Measurements from ENCODE around the gene TMEM221.
A peak's percentile ranks its signal among the peaks of the same experiment; 100 is the strongest.

TMEM221 gene

DNA sequence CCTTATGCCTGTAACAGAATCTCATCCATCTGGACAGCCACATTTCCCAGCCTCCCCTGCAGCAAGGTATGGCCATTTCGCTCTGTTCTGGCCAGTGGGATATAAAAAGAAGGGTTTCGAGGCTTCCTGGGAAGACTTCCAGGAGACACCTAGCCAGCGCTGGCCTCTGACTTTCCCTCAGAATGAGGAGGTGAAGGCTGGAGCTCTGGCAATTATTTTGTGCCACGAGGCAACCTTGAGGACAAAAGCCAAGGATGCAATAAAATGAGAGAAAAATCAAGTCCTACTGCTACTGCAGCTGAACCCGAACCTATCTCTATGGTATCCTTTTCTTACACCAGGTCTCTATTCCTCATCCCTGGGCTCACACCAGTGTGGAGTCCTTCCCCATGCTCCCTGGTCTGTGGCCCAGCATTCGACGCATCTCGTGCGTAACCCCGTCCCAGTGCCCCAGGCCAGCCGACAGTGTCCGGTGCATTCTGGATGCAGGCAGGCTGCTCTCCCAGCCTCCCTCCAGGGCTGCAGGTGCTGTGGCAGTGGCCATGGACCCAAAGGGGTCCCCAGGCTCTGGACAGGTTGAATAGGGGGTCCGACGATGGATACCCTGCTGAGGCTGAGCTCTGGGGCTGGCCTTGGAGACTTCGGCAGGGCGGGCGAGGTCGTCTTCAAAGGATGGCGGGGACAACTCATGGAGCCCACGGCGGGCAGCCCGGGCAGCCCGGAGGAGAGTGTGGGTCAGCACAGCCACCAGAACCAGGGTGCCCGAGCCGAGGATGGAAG lies 12.2 kb downstream of the TMEM221 start:
- no peak for DNase-seq (ENCODE audit: low read depth, low spot score)
- Histone ChIP-seq H3K9ac (ENCODE audit: insufficient read length, low read depth) (no peak overlapping the region), H3K4me1 (ENCODE audit: insufficient read depth, insufficient read length) (no peaks in the 10 kb centered on the region), H3K27me3 (ENCODE audit: insufficient read depth, insufficient read length) (no peaks in the 10 kb centered on the region), H3K4me3 (ENCODE audit: insufficient read length, low read depth) (no peak overlapping the region), H3K36me3 (ENCODE audit: insufficient read depth, insufficient read length, low read length) (no peaks in the 10 kb centered on the region), H3K9me3 (ENCODE audit: insufficient read depth, low read length) (no peaks in the 10 kb centered on the region)
- TF ChIP-seq YY1 (IDR thresholded peaks at IDR 0.05; ENCODE audit: insufficient read depth, insufficient read length) (no peak), ZNF274 (IDR thresholded peaks at IDR 0.05; ENCODE audit: low read depth, low read length) (no peak), SUZ12 (IDR thresholded peaks at IDR 0.05; ENCODE audit: extremely low read depth, insufficient read depth, insufficient read length) (no peak)

DNA sequence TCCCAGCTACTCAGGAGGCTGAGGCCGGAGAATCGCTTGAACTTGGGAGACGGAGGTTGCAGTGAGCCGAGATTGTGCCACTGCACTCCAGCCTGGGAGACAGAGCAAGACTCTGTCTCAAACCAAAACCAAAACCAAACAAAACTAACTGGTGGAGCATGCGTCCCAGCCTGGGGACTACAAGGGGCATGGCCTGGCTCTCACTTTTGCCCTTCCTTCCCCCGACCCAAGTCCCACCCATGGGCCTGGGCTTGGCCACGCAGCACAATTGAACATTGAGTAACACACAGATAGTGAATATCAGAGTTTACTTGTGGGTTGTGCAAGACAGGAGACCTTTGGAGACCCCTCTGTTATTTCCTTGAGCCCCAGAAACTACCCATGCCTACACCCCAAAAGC lies 13.2 kb downstream of the TMEM221 start:
- Histone ChIP-seq H3K9me3 (ENCODE audit: insufficient read depth, low read length) (no peaks in the 10 kb centered on the region), H3K4me3 (ENCODE audit: insufficient read length, low read depth) (no peak overlapping the region), H3K4me1 (ENCODE audit: insufficient read depth, insufficient read length) (no peaks in the 10 kb centered on the region), H3K27me3 (ENCODE audit: insufficient read depth, insufficient read length) (no peaks in the 10 kb centered on the region), H3K9ac (ENCODE audit: insufficient read length, low read depth) (no peak overlapping the region), H3K36me3 (ENCODE audit: insufficient read depth, insufficient read length, low read length) (no peaks in the 10 kb centered on the region)
- TF ChIP-seq SUZ12 (IDR thresholded peaks at IDR 0.05; ENCODE audit: extremely low read depth, insufficient read depth, insufficient read length) (no peak), ZNF274 (IDR thresholded peaks at IDR 0.05; ENCODE audit: low read depth, low read length) (no peak), YY1 (IDR thresholded peaks at IDR 0.05; ENCODE audit: insufficient read depth, insufficient read length) (no peak)
- DNase-seq (ENCODE audit: low read depth, low spot score) = no peak

DNA sequence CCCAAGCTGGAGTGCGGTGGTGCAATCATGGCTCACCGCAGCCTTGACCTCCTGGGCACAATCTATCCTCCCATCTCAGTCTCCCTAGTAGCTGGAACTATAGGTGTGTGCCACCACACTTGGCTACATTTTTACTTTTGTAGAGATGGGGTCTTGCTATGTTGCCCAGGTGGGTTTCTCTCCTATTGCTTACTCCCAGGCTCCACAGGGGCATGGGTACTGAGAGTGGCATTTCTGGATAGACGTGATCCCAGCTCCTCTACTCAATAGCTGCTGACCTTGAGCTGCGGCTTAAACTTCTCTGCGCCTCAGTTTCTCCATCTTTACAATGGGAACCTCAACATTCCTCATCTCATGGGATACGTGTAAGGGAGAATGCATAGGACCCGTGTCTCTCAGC lies 17.1 kb downstream of the TMEM221 start:
- no peak for DNase-seq (ENCODE audit: low read depth, low spot score)
- TF ChIP-seq ZNF274 (IDR thresholded peaks at IDR 0.05; ENCODE audit: low read depth, low read length) (no peak), YY1 (IDR thresholded peaks at IDR 0.05; ENCODE audit: insufficient read depth, insufficient read length) (no peak), SUZ12 (IDR thresholded peaks at IDR 0.05; ENCODE audit: extremely low read depth, insufficient read depth, insufficient read length) (no peak)
- no peak overlapping the region for H3K4me3 ChIP-seq (ENCODE audit: insufficient read length, low read depth)
- H3K36me3 ChIP-seq (ENCODE audit: insufficient read depth, insufficient read length, low read length) = no peaks in the 10 kb centered on the region
- no peaks in the 10 kb centered on the region for H3K9me3 ChIP-seq (ENCODE audit: insufficient read depth, low read length)
- no peak overlapping the region for H3K9ac ChIP-seq (ENCODE audit: insufficient read length, low read depth)
- H3K4me1 ChIP-seq (ENCODE audit: insufficient read depth, insufficient read length) = no peaks in the 10 kb centered on the region
- no peaks in the 10 kb centered on the region for H3K27me3 ChIP-seq (ENCODE audit: insufficient read depth, insufficient read length)

DNA sequence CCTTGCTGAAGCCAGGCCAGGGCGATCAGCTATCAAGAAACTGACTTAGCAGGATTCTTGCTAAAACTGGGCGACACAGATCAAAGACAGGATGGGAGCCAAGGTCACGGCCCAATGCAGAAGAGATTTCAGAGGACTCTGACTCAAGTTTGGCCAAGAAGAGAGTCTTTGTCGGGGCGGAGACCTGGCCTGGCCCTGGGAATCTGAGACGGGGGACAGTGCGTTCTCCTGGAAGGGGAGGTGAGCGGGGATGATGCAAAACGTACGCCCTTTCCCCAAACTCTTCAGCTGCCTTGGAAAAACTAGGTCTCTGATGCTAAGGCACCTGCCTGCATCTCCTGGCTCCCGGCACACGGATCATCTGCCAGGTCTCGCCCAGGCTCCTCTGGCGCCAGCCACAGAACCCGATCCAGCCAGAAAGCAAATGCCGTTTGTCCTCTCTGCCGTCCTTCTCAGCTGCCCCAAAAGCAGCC lies 18.8 kb downstream of the TMEM221 start:
- Histone ChIP-seq H3K36me3 (ENCODE audit: insufficient read depth, insufficient read length, low read length) (no peaks in the 10 kb centered on the region), H3K9ac (ENCODE audit: insufficient read length, low read depth) (no peak overlapping the region), H3K4me3 (ENCODE audit: insufficient read length, low read depth) (no peak overlapping the region), H3K4me1 (ENCODE audit: insufficient read depth, insufficient read length) (no peaks in the 10 kb centered on the region), H3K27me3 (ENCODE audit: insufficient read depth, insufficient read length) (no peaks in the 10 kb centered on the region), H3K9me3 (ENCODE audit: insufficient read depth, low read length) (no peaks in the 10 kb centered on the region)
- no peak for TF ChIP-seq ZNF274 (IDR thresholded peaks at IDR 0.05; ENCODE audit: low read depth, low read length)
- no peak for TF ChIP-seq SUZ12 (IDR thresholded peaks at IDR 0.05; ENCODE audit: extremely low read depth, insufficient read depth, insufficient read length)
- TF ChIP-seq YY1 (IDR thresholded peaks at IDR 0.05; ENCODE audit: insufficient read depth, insufficient read length) = no peak
- no peak for DNase-seq (ENCODE audit: low read depth, low spot score)

DNA sequence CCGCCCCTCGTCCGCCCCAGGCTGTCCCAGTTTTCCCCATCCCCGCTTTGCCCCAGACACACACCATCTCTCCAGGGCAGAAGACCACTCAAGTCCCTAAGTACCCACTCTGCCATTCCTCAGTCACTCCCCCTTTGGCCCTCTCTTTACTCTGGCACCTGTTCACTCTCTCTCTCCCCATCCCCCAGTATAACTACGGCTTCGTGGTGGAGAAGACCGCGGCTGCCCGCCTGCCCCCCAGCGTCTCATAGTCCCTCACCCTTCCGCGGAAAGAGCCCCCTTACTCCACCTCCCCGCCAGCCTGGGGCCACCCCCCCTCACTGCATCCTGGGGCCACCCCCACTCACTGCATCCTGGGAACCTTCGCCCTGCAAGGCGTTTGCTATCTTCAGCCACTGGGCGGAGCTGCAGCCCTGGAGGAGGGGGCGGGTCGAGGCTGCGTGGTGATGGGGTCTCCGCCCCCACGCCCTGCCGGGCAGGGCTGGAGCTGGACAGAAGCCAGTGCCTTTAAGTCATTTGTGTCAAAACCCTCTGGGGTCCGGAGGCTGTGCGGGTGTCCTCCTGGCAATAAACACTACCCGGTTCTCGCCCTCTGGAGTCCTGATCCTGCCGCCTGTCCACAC lies 23.6 kb downstream of the TMEM221 start:
- Histone ChIP-seq H3K9me3 (ENCODE audit: insufficient read depth, low read length) (no peaks in the 10 kb centered on the region), H3K4me3 (ENCODE audit: insufficient read length, low read depth) (peak overlapping the region; percentile 11), H3K36me3 (ENCODE audit: insufficient read depth, insufficient read length, low read length) (peaks cover 11% of the 10 kb centered on the region), H3K27me3 (ENCODE audit: insufficient read depth, insufficient read length) (peaks cover 8% of the 10 kb centered on the region), H3K4me1 (ENCODE audit: insufficient read depth, insufficient read length) (peaks cover 11% of the 10 kb centered on the region), H3K9ac (ENCODE audit: insufficient read length, low read depth) (peak overlapping the region; percentile 61)
- no peak for TF ChIP-seq YY1 (IDR thresholded peaks at IDR 0.05; ENCODE audit: insufficient read depth, insufficient read length)
- TF ChIP-seq SUZ12 (IDR thresholded peaks at IDR 0.05; ENCODE audit: extremely low read depth, insufficient read depth, insufficient read length) = no peak
- TF ChIP-seq ZNF274 (IDR thresholded peaks at IDR 0.05; ENCODE audit: low read depth, low read length) = no peak
- DNase-seq (ENCODE audit: low read depth, low spot score) = no peak

DNA sequence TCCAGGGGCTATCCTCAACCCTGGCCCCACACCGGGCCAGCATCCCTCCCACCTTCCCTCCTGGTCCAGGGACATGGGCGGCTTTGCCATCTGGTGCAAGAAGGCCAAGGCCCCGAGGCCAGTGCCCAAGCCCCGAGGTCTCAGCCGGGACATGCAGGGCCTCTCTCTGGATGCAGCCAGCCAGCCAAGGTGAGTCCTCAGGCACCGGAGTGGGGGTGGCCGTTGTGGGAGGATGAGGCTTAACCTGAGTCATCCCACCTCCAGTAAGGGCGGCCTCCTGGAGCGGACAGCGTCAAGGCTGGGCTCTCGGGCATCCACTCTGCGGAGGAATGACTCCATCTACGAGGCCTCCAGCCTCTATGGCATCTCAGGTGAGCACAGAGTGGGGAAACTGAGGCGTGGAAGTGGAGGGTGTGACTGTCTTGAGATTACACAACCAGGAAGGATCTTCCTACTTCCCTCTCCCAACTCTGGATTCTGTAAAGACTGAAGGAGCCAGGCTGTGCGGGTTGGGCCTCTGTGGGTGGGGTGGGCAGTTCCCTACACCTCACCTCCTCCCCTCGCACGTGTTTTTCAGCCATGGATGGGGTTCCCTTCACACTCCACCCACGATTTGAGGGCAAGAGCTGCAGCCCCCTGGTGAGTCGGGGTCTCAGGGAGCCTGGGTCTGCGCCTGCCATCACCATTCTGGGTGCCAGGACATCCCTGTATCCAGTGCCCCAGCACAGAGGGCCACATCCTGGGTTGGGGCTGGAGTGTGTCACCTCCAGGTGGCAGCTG lies 24.8 kb downstream of the TMEM221 start:
- H3K4me1 ChIP-seq (ENCODE audit: insufficient read depth, insufficient read length) = peaks cover 13% of the 10 kb centered on the region
- peak overlapping the region; percentile 32 for H3K9ac ChIP-seq (ENCODE audit: insufficient read length, low read depth)
- no peak overlapping the region for H3K4me3 ChIP-seq (ENCODE audit: insufficient read length, low read depth)
- no peaks in the 10 kb centered on the region for H3K9me3 ChIP-seq (ENCODE audit: insufficient read depth, low read length)
- no peak for TF ChIP-seq ZNF274 (IDR thresholded peaks at IDR 0.05; ENCODE audit: low read depth, low read length)
- TF ChIP-seq YY1 (IDR thresholded peaks at IDR 0.05; ENCODE audit: insufficient read depth, insufficient read length) = no peak
- TF ChIP-seq SUZ12 (IDR thresholded peaks at IDR 0.05; ENCODE audit: extremely low read depth, insufficient read depth, insufficient read length) = no peak
- DNase-seq (ENCODE audit: low read depth, low spot score) = no peak
- H3K36me3 ChIP-seq (ENCODE audit: insufficient read depth, insufficient read length, low read length) = peaks cover 11% of the 10 kb centered on the region
- peaks cover 8% of the 10 kb centered on the region for H3K27me3 ChIP-seq (ENCODE audit: insufficient read depth, insufficient read length)

DNA sequence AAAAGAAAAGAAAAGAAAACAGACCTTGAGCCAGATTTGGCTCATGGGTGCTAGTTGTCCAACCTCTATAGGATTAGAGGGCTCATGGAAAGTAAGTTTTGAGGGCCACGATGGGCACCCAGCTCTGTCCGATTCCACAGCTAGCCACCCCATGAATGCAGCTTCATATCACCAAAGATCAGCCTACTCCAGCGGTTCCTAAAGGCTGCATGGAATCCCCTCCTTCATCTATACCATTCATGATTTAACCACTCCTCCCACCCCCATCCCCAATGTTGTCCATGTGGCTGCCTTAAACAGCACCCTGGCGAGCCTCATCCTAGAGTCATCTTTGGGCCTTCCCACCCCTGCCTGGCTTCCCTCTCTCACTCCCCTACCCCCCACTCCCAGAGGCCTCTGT lies 26.5 kb downstream of the TMEM221 start:
- Histone ChIP-seq H3K4me3 (ENCODE audit: insufficient read length, low read depth) (no peak overlapping the region), H3K36me3 (ENCODE audit: insufficient read depth, insufficient read length, low read length) (peaks cover 11% of the 10 kb centered on the region), H3K4me1 (ENCODE audit: insufficient read depth, insufficient read length) (peaks cover 13% of the 10 kb centered on the region), H3K9ac (ENCODE audit: insufficient read length, low read depth) (no peak overlapping the region), H3K9me3 (ENCODE audit: insufficient read depth, low read length) (no peaks in the 10 kb centered on the region), H3K27me3 (ENCODE audit: insufficient read depth, insufficient read length) (peaks cover 8% of the 10 kb centered on the region)
- no peak for TF ChIP-seq ZNF274 (IDR thresholded peaks at IDR 0.05; ENCODE audit: low read depth, low read length)
- no peak for DNase-seq (ENCODE audit: low read depth, low spot score)
